HG03575 (cell line): ENCODE measurements around the gene ELP4.
"Not testable (repeated sequence)": the region's sequence is repeated elsewhere in the genome, so short reads cannot be mapped to it uniquely, and the experiment has no call there.

ENCODE experiments used
- ATAC-seq: cut with Tn5 transposase; IDR thresholded peaks from one replicate; pipeline ENCODE4 v1.9.1; 2021; ENCODE audit not compliant: unreplicated experiment, insufficient number of reproducible peaks, low FRiP score; ENCODE audit errors: extremely low read depth

ELP4 gene

DNA sequence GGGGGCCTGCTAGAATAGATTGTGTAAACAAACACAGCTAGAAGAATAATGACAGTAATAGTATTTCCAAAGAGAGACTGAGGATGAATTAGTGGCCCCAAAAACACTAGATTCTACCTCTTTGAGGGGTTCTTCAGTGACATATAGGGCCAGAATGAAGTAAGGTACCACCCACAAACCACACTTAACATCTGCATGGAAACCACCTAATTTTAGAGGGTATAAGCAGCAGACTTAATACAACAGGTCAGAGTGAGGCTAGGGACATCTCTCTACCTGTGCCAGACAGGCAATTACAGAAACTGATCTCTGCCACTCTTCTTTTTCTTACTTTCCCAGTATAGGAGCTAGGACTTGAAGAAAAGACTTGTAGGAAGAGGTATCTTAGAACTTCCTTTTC, 20.1 kb downstream of the ELP4 start:
- ATAC-seq, result no peak

DNA sequence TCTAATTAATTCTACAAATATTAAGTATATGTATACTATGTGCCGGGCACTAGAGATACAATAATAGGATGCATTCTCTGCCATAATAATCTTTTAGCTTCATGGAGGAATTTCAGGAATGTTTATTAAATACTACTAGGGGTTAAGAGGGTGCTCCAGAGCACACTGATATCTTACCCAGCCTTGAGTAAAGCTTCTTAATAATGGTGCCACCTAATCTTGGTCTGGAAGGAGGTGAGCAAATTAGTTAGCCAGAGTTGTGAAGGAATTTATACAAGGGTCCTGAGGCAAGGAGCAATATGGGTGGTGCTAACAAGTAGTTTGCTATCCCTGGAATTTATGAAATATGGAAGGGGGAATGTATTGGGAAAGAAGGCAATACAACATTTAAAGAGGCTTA, 21.7 kb downstream of the ELP4 start:
- no peak for ATAC-seq

DNA sequence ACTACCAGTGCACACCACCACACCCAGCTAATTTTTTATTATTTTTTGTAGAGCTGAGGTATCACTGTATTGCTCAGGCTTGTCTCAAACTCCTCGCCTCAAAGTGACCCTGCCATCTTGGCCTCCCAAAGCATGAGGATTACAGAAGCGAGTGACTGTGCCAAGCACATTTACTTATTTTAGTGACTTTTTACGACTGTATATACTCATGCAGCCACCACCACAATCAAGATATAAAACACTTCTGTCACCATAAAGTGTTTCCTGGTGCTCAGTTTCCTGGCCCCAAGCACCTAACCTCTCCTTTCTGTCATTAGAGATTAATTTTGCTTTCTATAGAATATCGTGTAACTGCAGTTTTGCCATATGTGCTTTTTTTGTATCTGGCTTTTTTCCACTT, 25.9 kb downstream of the ELP4 start:
- no peak for ATAC-seq

DNA sequence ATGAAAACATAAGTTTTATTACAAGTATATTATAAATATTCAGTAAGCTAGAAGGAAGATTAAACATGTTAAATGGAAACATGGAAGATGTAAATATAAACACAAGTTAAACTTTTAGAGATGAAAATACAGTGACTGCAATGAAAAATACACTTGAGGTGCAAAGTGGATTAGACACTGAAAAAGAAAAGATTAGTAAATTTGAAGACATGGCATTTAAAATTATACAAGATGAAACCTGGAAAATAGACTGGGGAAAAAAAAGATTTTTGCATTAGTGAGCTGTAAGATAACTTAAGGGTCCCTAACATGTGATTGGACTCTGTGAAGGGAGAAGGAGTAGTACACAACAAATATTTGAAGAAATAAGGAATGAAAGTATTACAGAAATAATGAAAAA, 33.3 kb downstream of the ELP4 start:
- no peak for ATAC-seq

DNA sequence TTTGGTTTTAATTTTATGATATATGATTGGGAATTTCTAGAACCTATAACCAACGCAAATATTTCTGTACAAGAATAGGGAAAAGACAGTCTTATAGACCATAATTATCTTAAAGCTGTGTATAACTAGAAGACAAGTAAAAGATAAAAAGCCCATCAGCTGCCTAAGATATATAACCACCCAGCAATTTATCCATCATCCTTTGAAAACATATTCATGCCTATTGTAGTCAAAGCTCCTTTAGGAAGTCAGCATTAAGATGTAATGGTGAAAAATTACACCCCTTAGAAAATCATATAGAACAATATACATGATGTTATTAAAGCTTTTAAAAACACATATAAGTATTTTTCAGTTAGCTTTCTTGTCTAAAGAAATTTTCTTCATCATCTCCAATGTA, 46.4 kb downstream of the ELP4 start:
- no peak for ATAC-seq

DNA sequence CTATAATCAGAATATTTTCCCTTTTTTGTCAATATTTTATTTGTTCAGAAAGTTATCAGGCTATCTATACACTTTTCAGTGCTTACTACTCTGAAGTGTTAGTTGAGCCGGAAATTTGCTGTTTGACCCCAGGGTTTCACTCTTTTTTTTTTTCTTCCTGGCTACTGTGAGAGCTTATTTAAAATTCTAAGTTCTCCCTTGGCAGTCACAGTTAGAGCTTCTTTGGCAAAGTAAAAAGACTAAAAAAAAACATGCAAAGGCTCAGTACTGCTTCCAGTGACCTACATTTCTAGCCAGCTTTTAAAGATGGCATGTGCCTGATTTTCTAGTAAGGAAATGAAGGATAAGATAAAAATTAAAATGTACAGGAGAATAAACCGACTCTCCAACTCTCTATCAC, 48.4 kb downstream of the ELP4 start:
- no peak for ATAC-seq

DNA sequence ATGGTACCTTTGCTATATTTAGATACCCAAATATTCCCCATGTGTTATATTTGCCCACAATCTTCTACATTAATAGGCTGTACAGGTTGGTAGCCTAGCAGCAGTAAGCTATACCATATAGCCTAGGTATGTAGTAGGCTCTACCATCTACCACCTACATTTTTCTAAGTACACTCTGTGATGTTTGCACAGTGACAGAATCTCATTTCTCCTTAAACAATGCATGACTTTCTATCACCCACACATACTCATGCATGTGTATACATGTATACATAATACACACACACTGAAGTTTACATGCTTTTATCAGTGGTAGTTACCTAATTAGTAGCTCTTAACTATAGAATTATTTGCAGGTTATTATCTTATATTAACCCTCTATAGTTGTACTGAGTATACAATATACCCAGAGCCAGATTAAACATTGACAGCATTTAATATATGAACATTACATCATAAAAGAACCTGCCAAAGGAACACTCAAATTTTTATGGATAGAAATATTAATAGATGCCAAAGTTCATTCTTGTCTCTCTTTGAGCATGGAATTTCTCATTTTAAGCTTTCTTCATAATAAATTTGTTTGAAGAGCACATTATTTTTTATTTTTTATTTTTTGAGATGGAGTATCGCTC, 51.4 kb downstream of the ELP4 start:
- no peak for ATAC-seq

DNA sequence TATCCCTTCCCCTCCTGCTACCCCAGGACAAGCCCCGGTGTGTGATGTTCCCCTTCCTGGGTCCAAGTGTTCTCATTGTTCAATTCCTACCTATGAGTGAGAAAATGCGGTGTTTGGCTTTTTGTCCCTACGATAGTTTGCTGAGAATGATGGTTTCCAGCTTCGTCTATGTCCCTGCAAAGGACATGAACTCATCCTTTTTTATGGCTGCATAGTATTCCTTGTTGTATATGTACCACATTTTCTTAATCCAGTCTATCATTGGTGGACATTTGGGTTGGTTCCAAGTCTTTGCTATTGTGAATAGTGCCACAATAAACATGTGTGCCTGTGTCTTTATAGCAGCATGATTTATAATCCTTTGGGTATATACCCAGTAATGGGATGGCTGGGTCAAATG, 55.0 kb downstream of the ELP4 start:
- not testable (repeated sequence) for ATAC-seq

DNA sequence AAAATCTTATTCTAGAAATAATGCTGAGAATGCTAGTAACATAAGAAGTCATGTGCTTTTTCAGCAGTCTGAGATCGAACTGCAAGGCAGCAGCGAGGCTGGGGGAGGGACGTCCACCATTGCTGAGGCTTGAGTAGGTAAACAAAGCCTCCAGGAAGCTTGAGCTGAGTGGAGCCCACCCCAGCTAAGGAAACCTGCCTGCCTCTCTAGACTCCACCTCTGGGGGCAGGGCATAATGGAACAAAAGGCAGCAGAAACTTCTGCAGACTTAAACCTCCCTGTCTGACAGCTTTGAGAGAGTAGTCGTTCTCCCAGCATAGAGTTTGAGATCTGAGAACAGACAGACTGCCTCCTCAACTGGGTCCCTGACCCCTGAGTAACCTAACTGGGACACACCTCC, 64.6 kb downstream of the ELP4 start:
- not testable (repeated sequence) for ATAC-seq

DNA sequence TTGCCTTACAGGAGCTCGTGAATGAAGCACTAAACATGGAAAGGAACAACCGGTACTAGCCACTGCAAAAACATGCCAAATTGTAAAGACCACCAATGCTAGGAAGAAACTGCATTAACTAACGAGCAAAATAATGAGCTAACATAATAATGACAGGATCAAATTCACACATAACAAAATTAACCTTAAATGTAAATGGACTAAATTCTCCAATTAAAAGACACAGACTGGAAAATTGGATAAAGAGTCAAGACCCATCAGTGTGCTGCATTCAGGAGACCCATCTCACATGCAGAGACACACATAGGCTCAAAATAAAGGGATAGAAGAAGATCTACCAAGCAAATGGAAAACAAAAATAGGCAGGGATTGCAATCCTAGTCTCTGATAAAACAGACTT, 66.2 kb downstream of the ELP4 start:
- ATAC-seq, result not testable (repeated sequence)

DNA sequence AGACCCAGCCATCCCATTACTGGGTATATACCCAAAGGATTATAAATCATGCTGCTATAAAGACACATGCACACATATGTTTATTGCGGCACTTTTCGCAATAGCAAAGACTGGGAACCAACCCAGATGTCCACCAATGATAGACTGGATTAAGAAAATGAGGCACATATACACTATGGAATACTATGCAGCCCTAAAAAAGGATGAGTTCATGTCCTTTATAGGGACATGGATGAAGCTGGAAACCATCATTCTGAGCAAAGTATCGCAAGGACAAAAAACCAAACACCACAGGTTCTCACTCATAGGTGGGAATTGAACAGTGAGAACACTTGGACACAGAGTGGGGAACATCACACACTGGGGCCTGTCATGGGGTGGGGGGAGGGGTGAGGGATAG, 69.8 kb downstream of the ELP4 start:
- ATAC-seq, result not testable (repeated sequence)

DNA sequence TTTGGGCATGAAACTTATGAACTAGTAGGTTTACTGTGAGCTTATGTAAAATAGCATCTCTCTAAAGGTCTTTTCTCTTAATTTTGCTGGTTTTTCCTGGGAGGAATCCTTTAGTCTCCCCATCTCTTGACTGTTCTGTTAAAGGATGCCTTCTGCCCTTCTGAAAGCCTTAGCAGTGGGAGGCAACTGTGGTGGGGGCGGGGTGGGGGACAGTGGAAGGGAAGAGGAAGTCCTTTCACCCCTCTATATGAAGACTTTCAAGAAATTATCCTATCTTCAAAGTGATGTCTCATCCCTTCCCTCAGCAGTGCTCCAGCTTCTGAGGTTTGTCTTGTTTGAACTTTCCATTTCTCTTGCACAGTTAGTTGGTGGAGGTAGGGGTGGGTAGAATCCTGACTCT, 73.1 kb downstream of the ELP4 start:
- ATAC-seq, result no peak

DNA sequence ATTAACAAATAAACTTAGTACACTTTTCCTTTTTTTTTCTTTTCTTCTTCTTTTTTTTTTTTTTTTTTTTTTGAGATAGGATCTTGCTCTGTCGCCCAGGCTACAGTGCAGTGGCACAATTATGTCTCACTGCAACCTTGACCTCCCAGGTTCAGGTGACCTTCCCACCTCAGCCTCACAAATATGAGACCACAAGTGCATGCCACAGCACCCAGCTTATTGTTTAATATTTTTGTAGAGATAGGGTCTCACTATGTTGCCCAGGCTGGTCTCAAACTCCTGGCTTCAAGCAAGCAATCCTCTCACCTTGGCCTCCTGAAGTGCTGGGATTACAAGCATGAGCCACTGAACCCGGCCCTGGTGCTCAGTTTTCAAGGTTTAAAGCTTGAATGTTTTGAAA, 88.9 kb downstream of the ELP4 start:
- no peak for ATAC-seq

DNA sequence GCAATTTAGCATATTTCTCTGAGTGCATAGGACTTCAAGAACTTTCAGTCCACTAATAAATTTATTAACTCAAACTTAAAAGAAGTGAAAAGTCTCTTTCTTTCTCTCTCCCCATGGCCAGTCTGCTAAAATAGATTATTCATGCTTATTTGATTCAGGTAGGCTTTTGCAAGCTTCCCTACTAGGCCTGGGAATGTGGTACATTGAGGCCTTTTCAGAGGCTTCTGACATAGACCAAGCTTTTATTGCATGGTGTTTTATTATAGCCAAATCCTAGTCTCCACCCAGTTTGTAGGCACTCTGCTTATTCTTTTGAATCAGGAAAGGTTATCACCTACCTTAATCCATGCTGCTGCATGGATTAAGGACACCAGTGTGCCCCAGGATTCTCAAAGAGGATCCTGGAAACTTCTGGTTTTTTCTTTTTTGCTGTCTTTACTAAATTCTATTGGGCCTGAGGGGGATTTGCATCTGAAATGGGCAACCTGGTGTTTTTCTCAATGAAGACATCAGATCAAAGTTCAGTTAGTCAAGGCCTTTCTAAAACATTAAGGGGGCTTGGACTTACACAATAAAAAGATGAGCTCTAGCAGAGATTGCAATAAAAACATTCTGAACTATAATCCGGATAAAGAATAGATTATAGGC, 92.2 kb downstream of the ELP4 start:
- no peak for ATAC-seq

DNA sequence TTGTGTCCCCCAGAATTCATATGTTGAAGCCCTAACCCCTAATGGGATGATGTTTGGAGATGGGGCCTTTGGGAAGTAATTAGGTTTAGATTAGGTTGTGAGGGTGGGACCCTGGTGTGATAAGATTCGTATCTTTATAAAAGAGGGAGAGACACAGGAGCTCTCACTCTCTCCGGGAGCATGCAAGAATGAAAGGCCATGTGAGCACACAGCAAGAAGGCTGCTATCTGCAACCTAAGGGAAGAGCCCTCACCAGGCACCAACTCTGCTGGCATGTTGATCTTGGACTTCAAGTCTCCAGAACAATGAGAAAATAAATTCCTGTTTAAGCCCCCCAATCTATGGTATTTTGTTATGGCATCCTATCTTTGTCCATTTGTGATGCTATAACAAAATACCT, 97.3 kb downstream of the ELP4 start:
- ATAC-seq, result no peak

DNA sequence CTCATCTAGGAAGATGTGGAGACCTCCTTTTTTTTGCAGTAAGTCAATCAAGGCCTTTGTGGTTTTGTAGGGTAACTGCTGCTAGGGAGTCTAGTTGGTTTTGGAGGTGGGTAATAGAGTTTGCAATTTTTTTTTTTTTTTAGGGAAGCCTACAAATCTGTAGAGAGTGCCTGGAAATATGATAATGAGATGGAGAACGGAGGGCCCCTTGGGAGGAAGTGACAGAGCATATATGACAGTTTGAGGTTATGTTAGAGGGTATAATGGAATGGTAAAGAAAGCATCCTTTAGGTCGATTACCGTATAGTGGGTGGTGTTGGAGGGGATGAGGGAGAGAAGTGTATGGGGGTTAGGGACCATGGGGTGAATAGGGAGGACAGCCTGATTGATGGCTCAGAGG, 98.3 kb downstream of the ELP4 start:
- no peak for ATAC-seq

DNA sequence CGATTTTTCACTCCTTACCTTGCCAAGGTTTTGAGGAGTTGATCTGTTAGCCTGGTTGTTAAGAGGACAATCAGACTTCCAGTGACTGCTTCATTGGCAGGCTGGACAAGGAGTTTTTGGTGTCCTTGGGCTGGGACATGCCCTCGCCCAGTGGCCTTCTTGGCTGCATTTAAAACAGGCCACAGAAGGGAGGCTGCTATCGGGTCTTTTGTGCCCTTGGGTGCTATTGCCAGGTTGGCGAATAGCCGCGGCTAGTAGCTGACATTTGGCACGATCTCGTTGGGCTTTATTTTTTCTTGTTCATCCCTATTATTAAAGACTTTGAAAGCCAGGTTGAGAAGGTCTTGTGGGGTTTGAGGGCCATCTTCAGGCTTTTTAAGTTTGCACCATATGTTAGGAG, 99.4 kb downstream of the ELP4 start:
- ATAC-seq, result no peak

DNA sequence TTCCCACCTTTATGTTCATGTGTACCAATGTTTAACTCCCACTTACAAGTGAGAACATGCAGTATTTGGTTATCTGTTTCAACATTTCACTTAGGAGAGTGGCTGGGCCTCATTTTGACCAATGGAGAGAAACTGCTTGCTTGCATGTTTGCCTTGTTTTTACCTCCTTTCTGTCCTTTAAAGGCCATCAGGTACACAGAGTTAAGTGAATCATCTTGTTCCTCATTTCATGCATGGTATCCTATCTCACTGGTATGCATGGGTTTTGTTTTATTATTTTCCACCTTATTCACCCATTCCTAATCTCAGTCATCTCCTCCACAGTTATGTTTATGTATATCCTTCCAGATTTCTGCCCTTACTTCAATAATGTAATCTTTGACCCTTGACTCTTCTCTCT, 101.0 kb downstream of the ELP4 start:
- ATAC-seq, result no peak

DNA sequence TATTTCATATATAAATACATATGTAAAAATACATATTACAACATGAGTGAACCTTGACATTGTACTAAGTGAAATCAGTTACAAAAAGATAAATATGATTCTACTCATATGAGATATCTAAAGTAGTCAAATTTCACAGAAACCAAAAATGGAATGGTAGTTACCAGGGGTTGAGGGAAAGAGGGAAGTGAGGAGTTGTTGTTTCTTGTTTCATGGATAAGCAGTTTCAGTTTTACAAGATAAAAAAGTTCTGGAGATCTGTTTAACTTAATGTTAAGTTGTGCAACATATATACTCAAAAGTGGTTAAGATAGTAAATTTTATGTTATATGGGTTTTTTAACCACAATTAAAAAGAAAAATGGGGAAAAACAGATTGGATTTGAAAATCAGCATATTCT, 107.7 kb downstream of the ELP4 start:
- ATAC-seq, result no peak

DNA sequence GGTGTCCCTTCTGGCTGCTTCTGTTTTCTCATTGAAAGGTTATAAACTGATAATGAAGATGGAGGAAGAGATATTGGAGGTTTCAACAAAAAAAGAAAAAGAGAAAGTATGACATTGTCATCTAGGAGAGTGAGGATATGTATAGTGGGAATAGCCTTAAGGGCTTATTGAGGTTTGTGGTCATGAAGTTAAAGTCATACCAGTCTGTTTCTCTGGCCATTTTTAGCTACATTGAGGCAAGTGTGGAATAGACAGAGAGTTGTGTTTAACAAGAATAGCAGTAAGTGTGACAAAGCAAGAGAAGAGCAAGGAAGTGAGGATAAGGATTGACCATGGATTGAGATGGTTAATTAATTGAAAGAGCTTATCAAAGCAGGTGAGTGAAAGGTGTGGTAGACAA, 110.4 kb downstream of the ELP4 start:
- ATAC-seq, result no peak

DNA sequence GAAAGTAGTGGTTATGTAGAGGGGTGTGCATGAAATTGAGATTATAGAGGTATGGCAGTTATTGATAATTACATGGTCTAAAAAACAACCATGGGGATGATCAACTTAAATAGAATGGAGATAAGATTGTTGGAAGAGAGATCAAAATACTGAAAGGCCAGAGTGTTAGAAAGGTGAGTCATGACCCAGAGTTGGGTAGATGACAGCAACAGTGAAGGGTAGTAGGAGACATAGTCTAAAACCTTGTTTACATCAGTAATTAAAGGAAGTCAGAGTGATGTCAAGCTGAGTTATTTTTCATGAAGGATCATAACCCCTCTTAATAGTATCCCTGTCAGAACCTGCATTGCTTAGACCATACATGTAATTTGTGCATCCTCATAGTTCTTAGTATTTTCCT, 110.9 kb downstream of the ELP4 start:
- ATAC-seq, result no peak
